Measurements from ENCODE around the gene CYS1. TPM values are rescaled to one million over a fixed set of nuclear protein-coding genes. Genes with fewer than 3 reads are reported as not detected.
A peak's percentile ranks its signal among the peaks of the same experiment; 100 is the strongest.

Gene CYS1
- total and polyA plus RNA-seq, 2 of the 8 experiments (the other 6 are each of a cell fraction or from before 2014, with no cell fraction given), result 0.09 to 0.13 TPM

DNA sequence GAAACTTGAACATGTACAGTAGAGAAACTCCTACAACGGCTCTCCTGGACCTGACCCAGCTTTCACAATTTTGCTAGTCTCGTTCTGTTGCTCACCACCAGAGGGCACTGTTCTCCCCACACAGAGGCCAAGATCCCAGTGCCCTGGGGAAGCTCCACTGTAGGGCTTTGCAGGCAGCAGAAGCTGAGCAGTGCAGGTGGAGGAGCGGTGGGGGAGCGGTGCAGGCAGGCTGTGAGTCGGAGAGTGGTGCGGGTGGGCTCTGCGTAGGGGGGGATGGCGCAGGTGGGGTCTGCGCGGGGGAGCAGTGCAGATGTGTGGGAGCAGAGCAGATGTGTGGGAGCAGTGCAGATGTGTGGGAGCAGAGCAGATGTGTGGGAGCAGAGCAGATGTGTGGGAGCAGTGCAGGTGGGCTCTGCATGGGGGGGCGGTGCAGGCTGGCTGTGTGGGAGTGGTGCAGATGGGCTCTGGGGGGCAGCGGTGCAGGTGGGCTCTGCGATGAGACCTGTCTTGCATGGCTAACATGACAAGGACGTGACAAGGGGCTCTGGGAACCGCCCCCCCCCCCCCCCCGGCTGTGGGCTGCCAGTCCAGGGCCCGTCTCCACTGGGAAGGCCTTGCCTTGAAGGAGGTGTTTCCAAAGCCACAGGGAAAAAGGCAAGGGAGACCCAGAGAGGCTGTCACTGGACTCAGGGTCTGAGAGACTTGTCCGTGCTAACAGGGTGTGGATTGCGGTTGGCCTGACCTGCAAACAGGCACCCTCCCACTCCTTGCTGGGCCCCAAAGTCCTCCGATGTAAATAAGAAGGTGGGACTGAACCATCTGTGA is 7.3 kb downstream of the CYS1 start (continued):
- no peak for TF ChIP-seq CREB1 (IDR thresholded peaks at IDR 0.05)
- TF ChIP-seq SP2 (IDR thresholded peaks at IDR 0.05; ENCODE audit: low read length), result no peak
- TF ChIP-seq TAF1 (IDR thresholded peaks at IDR 0.05; ENCODE audit: low read depth, low read length), result 0 out of 2 replicates have a peak, but pooled peaks have one; percentile 31
- TF ChIP-seq JUN (IDR thresholded peaks at IDR 0.05; ENCODE audit: low read depth, low read length), result no peak
- TF ChIP-seq CBX8 (IDR thresholded peaks at IDR 0.05; ENCODE audit: borderline replicate concordance, low read depth, low read length), result no peak
- TF ChIP-seq CHD2 (IDR thresholded peaks at IDR 0.05; ENCODE audit: low read length), result no peak
- no peak for TF ChIP-seq RNF2 (IDR thresholded peaks at IDR 0.05; ENCODE audit: borderline replicate concordance, low read depth, low read length, missing control alignments, poor library complexity, severe bottlenecking)
- peak; percentile 16; the same call in 1 of the 2 replicates for TF ChIP-seq BACH1 (IDR thresholded peaks at IDR 0.05; ENCODE audit: low read length)
- TF ChIP-seq NRF1 (IDR thresholded peaks at IDR 0.05; ENCODE audit: low read depth, low read length), result no peak

Measured in H1 (cell line).